Glutamatergic neuron (in vitro differentiated cells): ENCODE data around the gene APBB2. TPM values are rescaled to one million over a fixed set of nuclear protein-coding genes. Genes with fewer than 3 reads are reported as not detected.

Experiments
- DNase-seq: peaks from one replicate; pipeline ENCODE4 v3.0.0; 2022
- H3K27ac Mint-ChIP-seq: one replicate; pipeline ENCODE4 v1.8.0; 2020; ENCODE audit warnings: mild to moderate bottlenecking, mixed read lengths, inconsistent platforms; ENCODE audit not compliant: unreplicated experiment
- H3K27me3 Mint-ChIP-seq: one replicate; pipeline ENCODE4 v1.8.0; 2020; ENCODE audit warnings: mild to moderate bottlenecking, moderate library complexity, mixed read lengths, inconsistent platforms; ENCODE audit not compliant: unreplicated experiment
- H3K36me3 Mint-ChIP-seq: one replicate; pipeline ENCODE4 v1.8.0; 2020; ENCODE audit warnings: mild to moderate bottlenecking, mixed read lengths, inconsistent platforms; ENCODE audit not compliant: unreplicated experiment
- H3K4me1 Mint-ChIP-seq: one replicate; pipeline ENCODE4 v1.8.0; 2020; ENCODE audit warnings: mild to moderate bottlenecking, low read depth, mixed read lengths, inconsistent platforms; ENCODE audit not compliant: unreplicated experiment
- H3K4me3 Mint-ChIP-seq: one replicate; pipeline ENCODE4 v1.8.0; 2020; ENCODE audit warnings: mild to moderate bottlenecking, mixed read lengths, inconsistent platforms; ENCODE audit not compliant: unreplicated experiment
- H3K9me3 Mint-ChIP-seq: one replicate; pipeline ENCODE4 v1.8.0; 2020; ENCODE audit warnings: mild to moderate bottlenecking, moderate library complexity, mixed read lengths, inconsistent platforms; ENCODE audit not compliant: unreplicated experiment
- CTCF ChIP-seq: fragments of 200-600 bp; sonication (generic); IDR thresholded peaks from one replicate; pipeline ENCODE4 v1.5.0; 2021; ENCODE audit not compliant: partially characterized antibody, unreplicated experiment
- total RNA-seq: library from RNA; stranded (reverse); fragmentation: NEBNext Ultra II Directional; extraction: Animal tissue kit (Norgen Biotek cat#: 25700); gene quantifications from one replicate; pipeline ENCODE4 v1.2.1, GENCODE V29; 2021; ENCODE audit not compliant: unreplicated experiment

APBB2 gene
- total RNA-seq, 1 donor from 2014 or later, result 117 TPM

- H3K27ac Mint-ChIP-seq, result no peak overlapping the region
- DNase-seq, result peak; percentile 86
- H3K27me3 Mint-ChIP-seq, result no peaks in the 10 kb centered on the region
- no peaks in the 10 kb centered on the region for H3K4me1 Mint-ChIP-seq
- H3K9me3 Mint-ChIP-seq, result peaks cover 3% of the 10 kb centered on the region
- H3K4me3 Mint-ChIP-seq, result no peak overlapping the region
- TF ChIP-seq CTCF, result peak; percentile 86
- H3K36me3 Mint-ChIP-seq, result no peaks in the 10 kb centered on the region
Observed at GRCh38 chr4:40897557-40898203, 316.7 kb downstream of the APBB2 start.

- Mint-ChIP-seq H3K4me3 (no peak overlapping the region), H3K27ac (no peak overlapping the region), H3K27me3 (peaks cover 3% of the 10 kb centered on the region), H3K4me1 (peaks cover 21% of the 10 kb centered on the region), H3K36me3 (no peaks in the 10 kb centered on the region), H3K9me3 (peaks cover 10% of the 10 kb centered on the region)
- DNase-seq, result no peak
- TF ChIP-seq CTCF, result no peak
Observed at GRCh38 chr4:40890764-40891163, 323.6 kb downstream of the APBB2 start.

- H3K27ac Mint-ChIP-seq, result no peak overlapping the region
- peaks cover 10% of the 10 kb centered on the region for H3K9me3 Mint-ChIP-seq
- peaks cover 21% of the 10 kb centered on the region for H3K4me1 Mint-ChIP-seq
- no peak overlapping the region for H3K4me3 Mint-ChIP-seq
- no peak for DNase-seq
- TF ChIP-seq CTCF, result no peak
- H3K27me3 Mint-ChIP-seq, result peaks cover 3% of the 10 kb centered on the region
- no peaks in the 10 kb centered on the region for H3K36me3 Mint-ChIP-seq
Observed at GRCh38 chr4:40890199-40890598, 324.1 kb downstream of the APBB2 start.

- H3K27me3 Mint-ChIP-seq, result peaks cover 3% of the 10 kb centered on the region
- TF ChIP-seq CTCF, result no peak
- peaks cover 7% of the 10 kb centered on the region for H3K9me3 Mint-ChIP-seq
- no peak for DNase-seq
- peak overlapping the region; percentile 56 for H3K27ac Mint-ChIP-seq
- peaks cover 21% of the 10 kb centered on the region for H3K4me1 Mint-ChIP-seq
- H3K36me3 Mint-ChIP-seq, result no peaks in the 10 kb centered on the region
- no peak overlapping the region for H3K4me3 Mint-ChIP-seq
Observed at GRCh38 chr4:40888933-40889332, 325.4 kb downstream of the APBB2 start.

GRCh38 chr4:40887764-40888131 is 326.6 kb downstream of the APBB2 start:
- Mint-ChIP-seq H3K4me3 (peak overlapping the region; percentile 22), H3K27ac (peak overlapping the region; percentile 56), H3K36me3 (no peaks in the 10 kb centered on the region), H3K9me3 (peaks cover 7% of the 10 kb centered on the region), H3K4me1 (peaks cover 21% of the 10 kb centered on the region), H3K27me3 (peaks cover 3% of the 10 kb centered on the region)
- no peak for TF ChIP-seq CTCF
- no peak for DNase-seq
